Hindlimb muscle (tissue), 1 donor: ENCODE results near the gene CCDC184. TPM values are rescaled to one million over a fixed set of nuclear protein-coding genes. Genes with fewer than 3 reads are reported as not detected.

Source experiments
- DNase-seq: peaks from one replicate; pipeline ENCODE4 v3.0.0-alpha.2; 2013
- polyA plus RNA-seq: library from polyadenylated mRNA; unstranded; fragments of 120-200 nt; gene quantifications from one replicate; pipeline ENCODE4 v1.2.1, GENCODE V29; 2013; ENCODE audit not compliant: insufficient read length

The CCDC184 gene
- polyA plus RNA-seq, 1 donor, result 1.7 TPM

DNA sequence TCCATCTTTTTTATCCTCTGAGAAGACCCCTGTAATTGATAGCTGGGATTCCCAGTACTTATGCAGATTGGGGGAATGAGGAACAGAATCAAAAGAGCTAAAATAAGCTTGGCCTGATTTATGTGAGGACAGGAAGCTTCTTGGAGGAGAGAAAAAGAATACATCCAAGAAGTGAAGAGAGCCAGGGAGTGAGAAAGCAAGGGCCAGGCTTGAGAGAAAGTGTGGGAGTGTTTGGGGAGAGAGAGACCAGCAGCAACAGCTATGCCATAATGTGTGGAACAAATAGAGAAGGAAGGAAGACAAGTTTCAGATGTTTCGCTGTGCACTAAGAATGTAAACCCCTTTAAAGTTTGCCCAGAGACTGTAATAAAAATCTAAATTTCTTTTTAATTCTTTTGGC, 4.0 kb upstream of the CCDC184 start:
- no peak for DNase-seq

DNA sequence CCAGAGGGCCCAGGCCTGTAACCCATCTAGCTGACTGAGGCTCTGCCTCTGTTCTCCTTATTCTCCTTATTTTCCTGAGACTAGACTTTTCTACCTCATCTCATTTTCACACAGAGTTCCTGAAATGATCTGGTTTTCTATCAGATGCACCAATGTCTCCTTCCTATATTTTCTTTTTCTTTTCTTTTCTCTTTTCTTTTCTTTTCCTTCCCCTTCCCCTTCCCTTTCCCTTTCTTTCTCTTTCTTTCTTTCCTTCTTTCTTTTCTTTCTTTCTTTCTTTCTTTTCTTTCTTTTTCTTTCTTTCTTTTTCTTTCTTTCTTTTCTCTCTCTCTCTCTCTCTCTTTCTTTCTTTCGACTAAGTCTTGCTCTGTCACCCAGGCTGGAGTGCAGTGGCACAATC, 3.0 kb upstream of the CCDC184 start:
- DNase-seq, result no peak

DNA sequence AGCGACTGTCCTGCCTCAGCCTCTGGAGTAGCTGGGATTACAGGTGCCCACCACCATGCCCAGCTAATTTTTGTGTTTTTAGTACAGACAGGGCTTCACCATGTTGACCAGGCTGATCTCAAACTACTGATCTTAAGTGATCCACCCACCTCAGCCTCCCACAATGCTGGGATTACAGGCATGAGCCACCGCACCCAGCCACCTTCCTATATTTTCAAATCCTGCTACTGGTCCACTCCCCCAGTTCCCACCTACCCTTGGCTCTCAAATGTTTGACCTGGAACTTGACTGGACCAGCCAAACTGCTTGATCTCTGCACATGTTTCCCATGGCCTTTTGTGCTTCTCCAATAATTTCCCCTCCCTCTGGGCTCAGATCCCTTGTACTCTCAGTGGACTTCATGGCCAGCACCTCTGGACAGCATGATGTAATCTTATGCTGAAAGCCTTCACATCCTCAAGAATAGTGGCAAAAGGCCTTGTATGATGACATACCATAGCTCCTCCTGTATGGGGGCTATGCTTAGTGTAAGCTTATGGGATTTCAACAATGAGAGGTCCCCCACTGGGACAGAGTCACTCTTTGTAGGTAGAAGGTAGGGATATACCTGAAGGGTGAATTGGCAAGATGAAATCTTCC, 2.5 kb upstream of the CCDC184 start:
- DNase-seq, result no peak

DNA sequence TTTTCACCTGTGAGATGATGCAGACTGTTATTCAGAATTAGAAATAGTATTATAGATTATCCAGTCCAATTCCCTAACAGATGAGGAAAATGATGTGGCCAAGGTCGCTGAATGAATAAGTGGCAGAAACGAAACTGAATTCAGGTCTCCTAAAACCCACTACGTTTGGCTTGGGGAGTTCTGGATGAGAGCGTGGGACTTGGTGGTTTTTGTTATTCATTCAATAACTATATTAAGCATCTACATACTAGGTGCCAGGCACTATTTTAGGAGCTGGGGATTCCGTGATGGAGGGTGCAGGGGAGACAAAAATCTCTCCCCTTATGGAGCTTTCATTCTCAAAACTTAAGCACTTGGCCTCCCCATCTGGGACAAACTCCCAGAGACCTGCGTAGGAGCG, 813 bp upstream of the CCDC184 start:
- no peak for DNase-seq

DNA sequence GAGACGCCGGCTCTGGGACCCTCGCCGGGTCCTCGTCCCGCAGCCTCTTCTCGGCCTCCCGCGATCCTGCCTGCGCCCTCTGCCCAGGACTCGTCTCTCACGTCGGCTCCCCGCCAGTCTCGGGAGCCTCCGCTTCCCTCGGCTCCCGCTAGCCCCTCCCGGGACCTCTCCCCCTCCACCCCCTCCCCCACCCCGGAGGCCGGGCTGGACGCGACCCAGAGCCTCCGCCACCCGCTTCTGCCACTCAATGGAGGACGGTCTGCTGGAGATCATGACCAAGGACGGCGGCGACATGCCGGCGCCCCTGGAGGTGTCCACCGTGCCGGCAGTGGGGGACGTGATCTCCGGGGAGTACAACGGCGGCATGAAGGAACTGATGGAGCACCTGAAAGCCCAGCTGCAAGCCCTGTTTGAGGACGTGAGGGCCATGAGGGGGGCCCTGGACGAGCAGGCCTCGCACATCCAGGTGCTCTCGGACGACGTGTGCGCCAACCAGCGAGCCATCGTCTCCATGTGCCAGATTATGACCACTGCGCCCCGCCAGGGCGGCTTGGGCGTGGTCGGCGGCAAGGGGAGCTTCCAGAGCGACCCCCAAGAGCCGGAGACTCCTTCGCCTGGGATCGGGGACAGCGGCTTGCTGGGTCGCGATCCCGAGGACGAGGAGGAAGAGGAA, 568 bp downstream of the CCDC184 start:
- DNase-seq, result no peak

DNA sequence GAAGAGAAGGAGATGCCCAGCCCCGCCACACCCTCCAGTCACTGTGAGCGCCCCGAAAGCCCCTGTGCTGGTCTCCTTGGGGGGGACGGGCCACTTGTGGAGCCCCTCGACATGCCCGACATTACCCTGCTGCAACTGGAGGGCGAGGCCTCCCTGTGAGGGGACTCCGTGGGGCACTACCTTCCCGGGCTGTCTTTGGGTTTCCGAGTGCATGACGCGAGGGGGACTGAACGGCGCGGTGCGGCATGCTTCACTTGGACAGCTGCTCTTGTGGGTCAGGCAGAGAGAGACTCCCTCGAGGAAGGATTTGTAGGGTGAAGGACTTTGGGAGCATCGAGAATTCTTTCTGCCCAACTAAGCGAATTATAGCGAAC, 1.1 kb downstream of the CCDC184 start:
- DNase-seq, result no peak

DNA sequence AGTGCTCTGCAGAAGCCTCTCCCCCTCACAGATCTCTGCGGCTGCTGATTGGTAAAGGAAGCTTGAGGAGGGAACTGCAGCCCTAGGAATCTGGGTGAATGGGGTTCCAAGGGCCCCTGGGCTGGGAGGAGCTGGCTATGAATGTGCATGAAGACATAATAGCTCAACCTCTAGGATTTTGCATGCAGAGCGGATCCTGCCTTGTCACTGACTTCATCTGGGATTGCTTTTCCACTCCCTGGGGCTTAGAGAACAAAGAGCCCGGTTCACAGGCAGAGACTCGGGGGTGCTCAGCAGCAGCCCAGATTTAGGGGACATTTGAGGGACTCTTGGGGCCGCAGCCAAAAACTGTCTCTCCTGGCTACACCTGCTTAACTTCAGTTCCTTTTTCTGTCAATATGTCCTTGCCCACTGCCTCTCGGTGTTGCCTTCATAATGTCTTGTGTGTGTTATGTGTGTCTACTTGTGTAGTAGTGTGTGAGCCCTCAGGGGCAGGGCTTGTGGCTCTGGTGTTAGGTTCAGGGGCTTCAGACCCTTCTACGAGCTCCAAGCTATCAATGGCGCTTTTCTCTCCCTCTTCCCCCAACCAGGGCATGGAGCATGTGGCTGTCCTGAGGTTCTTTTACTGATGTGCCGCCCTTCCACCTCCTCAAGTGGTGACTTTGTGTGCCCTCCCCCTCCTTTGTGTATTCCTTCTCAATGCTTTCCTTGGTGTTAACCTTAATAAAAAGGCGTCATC, 1.9 kb downstream of the CCDC184 start:
- DNase-seq, result no peak

DNA sequence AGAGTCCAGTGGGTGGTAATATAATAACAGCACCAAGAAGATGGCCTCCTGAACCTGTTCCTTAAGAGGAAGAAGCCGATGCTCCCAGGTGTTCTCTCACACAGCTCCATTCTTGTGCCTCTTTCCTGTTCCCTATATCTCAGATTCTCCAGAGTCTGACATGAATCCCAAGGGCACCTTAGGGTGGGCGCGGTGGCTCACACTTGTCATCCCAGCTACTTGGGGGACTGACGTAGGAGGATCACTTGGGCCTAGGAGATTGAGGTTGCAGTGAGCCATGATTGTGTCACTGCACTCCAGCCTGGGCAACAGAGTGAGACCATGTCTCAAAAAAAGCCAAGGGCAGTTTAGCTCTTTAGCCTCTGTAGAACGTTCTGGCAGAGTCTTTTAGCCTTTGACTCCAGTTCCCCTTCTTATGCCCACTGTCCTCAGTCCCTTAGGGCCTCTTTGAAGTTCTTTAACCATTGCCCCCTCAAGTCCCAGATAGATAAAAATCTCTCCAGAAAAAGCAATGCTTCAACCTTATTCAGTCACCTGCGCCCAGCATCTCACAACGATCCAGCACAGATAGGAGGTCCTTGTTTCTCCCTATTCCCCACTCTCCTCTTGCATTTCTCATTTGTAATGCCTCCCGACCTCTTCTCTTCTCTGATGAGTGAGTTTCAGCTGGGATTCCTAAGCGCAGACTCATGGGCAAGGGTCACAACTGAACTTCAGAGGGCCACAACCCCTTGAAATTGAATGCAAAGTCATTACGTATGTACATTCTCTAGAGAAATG, 4.7 kb downstream of the CCDC184 start:
- no peak for DNase-seq

DNA sequence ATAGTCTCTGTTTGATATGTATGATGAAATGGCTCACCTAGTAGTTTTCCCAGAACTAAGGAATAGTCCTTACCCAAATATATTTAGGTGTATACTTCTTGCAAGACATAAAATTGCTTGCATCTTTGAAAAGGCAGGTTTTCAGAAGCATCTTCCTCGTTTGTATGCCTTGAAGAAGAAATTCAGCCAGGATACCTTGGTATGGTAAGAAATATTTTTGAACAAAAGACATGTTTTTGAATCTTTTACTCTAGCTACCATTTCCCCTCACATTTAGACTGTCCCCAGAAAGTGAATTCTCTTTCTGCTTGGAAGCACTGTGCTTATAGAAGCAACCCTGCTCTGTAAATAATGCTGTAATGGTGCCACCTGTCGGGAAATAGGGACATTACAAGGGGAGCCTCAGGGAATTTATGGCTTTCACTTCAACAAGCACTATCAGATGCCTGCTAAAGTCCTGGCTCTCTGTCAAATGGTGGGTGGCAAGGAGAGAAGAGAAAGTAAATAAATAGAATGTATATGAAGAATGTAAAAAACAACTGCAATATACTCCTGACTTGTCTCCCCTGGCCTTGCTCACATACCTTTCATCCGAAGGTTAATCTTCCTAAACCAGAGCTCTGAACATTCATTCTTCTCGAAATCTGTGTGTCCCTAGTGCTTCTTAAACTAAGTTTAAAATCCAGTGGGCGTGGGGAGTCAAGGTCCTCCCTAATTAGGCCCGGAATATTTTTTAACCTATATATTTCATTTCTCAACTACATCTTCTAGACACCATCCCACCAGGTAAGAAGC, 6.1 kb downstream of the CCDC184 start:
- peak; percentile 67 for DNase-seq

DNA sequence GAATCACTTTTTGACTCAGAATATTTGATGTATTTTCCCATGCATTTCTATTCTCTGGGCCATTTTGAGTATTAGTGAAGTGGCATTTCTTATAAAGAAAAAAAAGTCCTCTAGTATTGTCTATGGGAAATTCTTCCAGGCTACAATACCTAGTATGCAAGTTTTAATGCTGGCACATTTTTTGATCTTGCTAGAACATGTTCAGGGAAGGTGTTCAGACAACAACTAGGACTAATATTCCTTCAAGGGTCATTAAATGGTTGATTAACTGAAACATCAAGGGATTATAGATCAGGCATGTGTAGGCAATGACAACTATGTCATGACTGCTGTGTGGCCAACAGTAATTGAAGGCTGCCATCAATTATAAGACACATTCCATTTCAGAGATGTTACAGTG, 7.7 kb downstream of the CCDC184 start:
- DNase-seq, result no peak

DNA sequence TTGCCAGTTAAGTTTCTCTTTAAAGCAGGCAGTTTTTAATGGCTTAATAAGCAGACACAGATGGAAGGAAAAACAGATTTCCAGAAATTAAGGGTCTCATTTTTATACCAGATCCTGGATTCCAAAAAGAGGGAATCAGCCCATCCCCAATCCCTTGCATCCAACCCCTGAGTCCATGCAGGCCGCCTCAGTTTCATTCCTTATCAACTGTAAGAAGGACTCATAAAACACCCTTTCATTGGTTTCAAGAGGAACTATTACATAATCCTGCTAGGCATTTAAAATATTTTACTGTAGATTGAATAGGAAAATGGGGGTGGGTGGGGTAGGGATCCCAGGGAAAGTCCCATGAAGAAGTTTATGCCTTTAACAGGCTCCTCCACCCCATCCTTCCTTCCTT, 9.4 kb downstream of the CCDC184 start:
- no peak for DNase-seq

DNA sequence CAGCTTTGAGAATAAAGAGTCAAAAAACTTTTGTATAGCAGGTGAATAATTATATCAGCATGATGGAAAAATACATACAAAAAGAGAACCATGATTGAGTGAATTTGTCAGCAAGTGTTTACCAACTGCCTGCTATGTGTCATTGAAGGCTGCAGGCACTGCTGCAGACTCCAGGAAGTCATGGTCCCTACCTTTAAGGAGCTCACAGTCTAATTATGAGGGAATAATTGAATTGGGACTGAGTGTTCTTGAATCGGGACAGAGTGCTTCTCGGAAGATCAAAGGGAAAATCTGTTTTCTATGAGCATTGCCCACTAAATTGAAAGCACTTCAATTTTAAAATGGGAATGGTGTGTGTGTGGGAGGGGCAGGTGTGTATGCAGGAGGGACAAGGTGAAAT, 10.2 kb downstream of the CCDC184 start:
- no peak for DNase-seq

DNA sequence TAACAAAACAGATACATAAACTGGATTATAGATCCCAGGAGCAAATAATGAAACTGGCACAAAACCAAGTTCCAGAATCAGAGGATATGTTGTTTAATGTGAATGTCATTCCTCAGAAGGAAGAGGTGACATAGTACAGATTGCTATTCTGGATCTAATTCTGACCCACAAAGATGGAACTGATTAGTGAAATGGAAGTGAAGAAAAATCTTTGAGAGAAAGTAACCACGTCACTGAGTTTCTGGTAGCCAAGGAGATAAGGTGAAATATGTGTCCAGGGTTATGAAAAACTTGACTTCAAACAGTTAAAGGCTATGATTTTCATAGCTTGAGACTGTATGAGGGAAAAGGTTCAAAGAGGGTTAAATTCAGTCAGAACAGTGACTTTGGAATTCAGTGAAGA, 11.4 kb downstream of the CCDC184 start:
- DNase-seq, result no peak

DNA sequence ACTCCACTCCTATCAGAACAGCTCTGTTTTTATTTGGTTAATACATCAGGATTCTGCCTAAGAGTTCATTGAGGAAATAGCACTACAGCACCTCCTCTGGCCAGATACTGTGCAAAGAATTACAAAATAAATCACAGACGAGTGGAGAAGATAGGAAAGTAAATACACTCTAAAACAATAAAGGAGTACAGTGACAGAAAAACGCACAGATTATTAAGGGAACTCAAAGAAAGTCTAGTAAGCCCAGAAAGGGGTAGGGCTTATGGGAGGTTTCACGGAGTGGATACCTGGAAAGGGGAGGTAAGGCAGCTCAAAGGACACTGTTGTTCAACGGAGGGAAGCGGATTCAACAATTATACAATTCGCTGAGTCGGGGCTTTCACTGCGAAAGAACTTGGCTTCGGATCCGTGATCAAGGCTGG, 14.1 kb downstream of the CCDC184 start:
- no peak for DNase-seq

DNA sequence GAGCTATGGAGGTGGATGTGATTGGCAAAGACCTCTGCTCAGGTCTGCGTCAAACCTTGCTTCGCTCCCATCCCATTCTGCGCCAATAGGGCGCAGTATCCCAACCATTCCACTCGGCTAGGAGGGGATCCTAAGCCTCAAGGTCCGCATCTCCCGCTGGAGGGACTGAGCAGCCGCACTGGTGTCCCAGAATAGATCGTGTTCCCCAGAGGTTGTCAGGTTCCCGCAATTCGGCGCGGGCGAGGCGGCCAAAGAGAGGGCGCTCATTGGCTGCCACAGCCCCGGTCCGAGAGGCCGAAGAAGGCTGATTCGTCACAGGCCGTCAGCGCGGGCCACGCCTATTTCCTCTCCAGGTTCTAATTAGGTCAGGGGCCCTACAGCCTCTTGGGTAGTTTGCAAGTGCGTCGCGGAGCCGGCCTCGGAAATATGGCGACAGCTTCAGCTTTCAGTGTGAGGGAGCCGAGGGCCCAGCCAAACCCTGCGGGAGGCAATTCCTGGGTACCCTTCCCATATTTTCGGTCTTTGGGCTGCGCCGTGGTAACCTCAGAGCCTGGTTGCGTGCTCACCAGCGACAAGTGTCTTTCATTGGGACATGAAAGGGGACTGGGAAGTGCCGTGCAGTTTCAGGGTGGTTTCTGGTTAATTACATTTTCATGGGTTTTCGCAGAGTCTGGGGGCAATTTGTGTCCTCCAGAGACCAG, 14.7 kb downstream of the CCDC184 start:
- DNase-seq, result peak; percentile 90

DNA sequence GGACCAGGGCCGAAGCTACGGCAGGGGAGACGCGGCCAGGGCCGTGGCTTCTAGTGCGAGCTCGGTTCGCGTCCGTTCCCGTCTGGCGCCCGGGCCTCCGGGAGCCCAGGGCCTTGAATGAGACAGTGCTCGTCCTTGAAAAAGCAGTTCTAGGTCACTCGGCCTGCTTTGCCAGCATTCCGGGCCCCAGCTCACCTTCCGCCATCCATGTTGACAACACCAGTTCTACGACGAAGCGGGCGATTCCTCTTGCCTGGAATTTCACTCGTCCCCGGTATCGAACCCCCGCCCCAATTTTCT, 15.2 kb downstream of the CCDC184 start:
- no peak for DNase-seq

DNA sequence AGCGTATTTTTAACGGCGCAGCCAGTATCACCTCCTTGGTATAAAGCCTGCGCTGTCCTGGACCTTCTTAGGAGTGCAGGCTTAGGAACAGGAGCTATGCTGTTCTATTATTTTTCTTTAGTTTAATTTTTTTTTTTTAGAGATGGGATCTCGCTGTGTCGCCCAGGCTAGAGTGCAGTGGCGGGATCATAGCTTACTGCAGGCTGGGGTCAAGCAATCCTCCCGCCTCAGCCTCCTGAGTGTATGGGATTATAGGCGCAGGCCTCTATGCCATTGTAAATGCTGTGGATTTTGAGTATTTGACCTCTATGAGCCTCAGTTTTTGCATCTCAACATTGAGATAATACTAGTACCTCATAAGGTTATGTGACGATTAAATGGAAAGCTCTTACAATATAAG, 15.5 kb downstream of the CCDC184 start:
- DNase-seq, result no peak

DNA sequence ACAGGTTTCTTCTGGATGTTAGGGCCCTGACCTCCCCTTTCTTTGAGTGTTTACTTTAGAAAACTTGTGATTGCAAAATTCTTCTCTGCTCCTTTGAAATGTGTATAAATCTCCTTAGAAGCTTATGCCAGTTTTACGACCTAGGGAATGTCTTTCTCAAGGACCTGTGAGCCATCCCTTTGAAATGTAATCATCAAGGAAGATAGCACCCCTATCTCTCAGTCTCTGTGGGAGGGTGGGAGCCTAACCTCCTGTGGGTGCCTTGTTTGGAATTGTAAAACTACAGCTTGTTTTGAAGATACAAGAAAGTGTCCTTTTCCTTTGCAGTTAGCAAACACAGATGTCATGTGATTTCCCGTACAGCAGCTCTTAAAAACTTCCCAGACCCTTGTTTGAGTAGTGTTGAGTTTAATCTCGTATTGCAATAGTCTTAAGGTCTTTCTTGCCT, 16.4 kb downstream of the CCDC184 start:
- no peak for DNase-seq

DNA sequence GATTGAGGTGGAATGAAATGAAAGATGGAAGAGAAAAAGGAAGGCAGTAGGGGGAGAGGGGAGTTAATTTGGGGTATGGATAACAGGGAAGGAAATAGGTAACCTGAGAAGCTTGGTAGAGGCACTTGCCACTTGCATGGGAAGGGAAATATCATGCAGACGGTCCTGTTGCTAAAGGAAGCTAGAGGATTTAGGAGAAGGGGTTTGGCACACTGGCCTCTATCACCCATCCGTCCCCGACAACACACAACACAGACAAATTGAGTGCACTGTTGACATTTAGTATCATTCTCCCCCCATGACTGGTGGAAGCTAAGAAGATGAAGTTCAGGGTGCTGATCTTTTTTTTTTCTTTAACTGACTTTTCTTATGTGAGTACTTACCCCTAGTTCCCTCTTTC, 17.6 kb downstream of the CCDC184 start:
- no peak for DNase-seq

DNA sequence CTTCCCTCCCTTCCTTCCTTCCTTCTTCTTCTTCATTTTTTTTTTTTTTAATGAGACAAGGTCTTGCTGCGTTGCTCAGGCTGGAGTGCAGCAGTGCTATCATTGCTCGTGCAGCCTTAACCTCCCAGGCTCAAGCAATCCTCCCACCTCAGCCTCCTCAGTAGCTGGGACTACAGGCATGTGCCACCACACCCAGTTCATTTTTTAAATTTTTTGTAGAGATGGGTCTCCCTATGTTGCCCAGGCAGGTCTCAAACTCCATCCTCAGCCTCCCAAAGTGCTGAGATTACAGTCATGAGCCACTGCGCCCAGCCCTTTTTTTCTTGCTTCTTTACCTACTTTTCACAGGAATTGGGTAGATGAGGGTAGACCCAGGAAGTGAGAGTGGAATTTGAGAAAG, 18.1 kb downstream of the CCDC184 start:
- no peak for DNase-seq

DNA sequence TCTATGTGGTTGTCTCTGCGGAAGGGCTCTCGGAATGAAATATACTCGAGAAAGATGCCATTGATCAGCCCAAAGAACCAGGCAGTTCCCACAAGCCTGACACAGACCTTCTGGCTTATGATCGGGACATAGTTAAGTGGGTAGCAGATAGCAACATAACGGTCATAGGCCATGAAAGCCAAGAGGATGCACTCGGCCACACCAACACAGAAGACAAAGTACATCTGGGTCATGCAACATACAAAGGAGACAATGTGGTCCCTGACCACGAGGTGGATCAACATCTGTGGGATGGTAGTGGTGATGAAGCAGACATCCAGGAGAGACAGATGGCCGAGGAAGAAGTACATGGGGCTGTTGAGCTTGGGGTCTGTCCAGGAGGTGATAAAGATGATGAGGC, 19.3 kb downstream of the CCDC184 start:
- DNase-seq, result no peak

DNA sequence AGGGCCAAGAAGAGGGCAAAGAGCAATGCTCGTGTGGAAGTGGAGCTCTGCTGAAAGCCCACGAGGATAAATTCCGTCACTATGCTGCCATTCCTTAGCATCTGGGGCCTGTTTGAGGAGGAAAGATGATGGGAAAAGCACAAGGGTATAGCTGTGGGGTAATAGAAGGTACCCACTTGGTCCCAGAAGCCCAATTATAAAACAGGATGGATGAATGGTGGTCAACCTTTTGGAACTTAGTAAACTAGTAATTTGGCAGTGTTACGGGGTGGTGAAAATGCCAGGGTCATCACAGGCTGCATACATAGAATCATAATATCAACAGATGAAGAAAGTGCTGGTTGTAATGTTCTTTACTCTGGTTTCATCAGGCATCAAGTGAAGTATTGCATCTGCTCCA, 19.7 kb downstream of the CCDC184 start, which contains the start of gene OR10AD1:
Gene OR10AD1, minus strand, starts transcription at position 101 of the 400 bp plus-strand sequence. Its CDS starts 0 bp downstream, at position 101.
- no peak for DNase-seq
